A549 treated with AZD2906 at 1 μM for 4 hours (cell line): ENCODE data around the gene PDPN. TPM values are rescaled to one million over a fixed set of nuclear protein-coding genes. Genes with fewer than 3 reads are reported as not detected.

ENCODE experiments used
- total RNA-seq: library from RNA; stranded (reverse); fragments of 200-300 nt; extraction: Qiagen RNA extraction; gene quantifications from 5 replicates; pipeline ENCODE4 v1.2.3, GENCODE V29; 2022

PDPN gene, protein sequence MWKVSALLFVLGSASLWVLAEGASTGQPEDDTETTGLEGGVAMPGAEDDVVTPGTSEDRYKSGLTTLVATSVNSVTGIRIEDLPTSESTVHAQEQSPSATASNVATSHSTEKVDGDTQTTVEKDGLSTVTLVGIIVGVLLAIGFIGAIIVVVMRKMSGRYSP
- 0.10 TPM in 1 of 5 replicates, not detected in the others for total RNA-seq

DNA sequence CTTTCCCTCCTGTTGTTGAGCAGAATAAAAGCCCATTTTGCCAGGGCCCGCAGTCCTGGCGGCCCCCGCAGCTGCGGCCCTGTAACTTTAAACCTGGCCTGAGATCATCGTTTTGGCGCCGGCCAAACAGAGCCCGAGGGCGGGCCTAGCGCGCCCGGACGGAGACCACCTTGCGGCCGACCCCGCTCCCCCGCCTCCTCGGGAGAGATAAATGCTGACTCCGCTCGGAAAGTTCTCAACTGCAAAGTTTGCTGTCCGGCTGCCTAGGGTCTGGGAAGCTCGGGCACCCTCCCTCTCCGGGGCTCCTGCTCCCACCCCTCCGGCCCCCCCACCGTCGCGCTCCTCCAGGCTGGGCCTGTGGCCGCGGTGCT, at the start of gene PDPN:
Gene PDPN (plus strand): TSS at position 238 of the 371 bp plus-strand sequence. CDS start 202 bp downstream, outside the sequence.

Other genes starting within 250 kb of the PDPN start
- not detected in 5 replicates for gene PRAMEF14, start 236.7 kb upstream of the PDPN start, total RNA-seq
- gene PRAMEF19, start 211.9 kb upstream of the PDPN start, total RNA-seq: not detected in 5 replicates
- not detected in 5 replicates for gene PRAMEF17, start 194.2 kb upstream of the PDPN start, total RNA-seq
- gene PRAMEF20, start 173.4 kb upstream of the PDPN start, total RNA-seq: not detected in 5 replicates
- 0.05 to 0.11 TPM (median 0.09 TPM) in 5 replicates for gene LRRC38, start 69.8 kb upstream of the PDPN start, total RNA-seq
- 7.2 to 10.2 TPM (median 8.0 TPM) in 5 replicates for gene PRDM2, start 116.4 kb downstream of the PDPN start, total RNA-seq